Fibroblast of skin of abdomen (primary cell): Measurements from ENCODE around the gene HSP90AB1.

Source experiments
- DNase-seq: peaks from one replicate; pipeline ENCODE4 v3.0.0-alpha.2; 2013

HSP90AB1 gene

DNA sequence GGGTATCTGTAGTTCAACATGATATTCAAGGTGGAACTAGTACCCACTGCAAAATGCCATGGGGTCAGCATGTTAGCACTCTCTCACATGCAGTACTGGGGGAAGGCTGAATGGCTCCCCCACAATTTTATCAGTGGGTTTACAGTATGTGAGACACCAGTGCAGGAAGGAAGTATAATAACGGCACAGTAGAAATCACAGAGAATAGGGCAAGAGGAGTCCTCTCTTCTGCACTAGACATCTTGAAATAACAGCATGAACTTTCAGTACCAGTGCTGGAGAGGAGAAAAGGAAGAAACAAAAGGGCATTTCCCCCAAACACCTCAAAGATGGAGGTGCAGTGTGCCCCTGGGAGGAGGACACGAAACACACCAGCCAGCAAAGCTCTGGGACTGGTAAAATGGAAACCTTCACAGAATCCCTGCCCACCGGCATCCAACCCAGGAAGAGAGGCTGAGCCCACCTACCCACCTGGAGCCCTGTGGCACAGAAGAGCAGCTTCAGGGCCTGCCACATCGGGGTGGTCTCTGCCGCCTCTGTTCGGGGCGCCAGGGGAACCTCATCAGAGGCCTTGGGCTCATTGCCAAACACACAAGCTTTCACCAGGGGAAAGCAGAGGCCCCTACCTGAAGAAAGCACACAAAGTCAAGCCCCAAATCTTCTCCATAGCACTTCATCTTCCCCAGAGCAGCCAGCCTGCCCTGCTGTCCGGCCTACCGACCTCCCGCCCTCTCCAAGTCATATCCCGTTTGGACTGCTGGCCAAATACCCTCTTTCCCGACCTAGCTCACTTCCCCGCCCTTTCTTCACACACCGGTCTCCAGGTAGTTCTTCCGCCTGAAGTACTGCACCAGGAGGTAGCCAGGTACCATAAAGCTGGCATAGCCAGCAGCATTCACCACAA lies 9.2 kb downstream of the HSP90AB1 start:
- DNase-seq = no peak

DNA sequence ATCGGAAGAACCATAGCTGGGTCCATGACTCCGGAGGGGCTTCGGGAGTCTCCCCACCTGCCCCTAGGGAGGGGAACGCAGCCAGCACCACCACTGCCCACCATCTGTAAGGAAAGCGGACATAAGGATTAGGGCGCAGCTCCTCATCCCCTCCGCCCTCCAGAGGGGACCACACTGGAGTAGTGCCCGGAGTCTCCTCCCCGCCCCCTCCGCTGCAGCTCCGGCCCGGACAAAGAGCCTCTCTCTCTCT lies 9.8 kb downstream of the HSP90AB1 start:
- DNase-seq = no peak

DNA sequence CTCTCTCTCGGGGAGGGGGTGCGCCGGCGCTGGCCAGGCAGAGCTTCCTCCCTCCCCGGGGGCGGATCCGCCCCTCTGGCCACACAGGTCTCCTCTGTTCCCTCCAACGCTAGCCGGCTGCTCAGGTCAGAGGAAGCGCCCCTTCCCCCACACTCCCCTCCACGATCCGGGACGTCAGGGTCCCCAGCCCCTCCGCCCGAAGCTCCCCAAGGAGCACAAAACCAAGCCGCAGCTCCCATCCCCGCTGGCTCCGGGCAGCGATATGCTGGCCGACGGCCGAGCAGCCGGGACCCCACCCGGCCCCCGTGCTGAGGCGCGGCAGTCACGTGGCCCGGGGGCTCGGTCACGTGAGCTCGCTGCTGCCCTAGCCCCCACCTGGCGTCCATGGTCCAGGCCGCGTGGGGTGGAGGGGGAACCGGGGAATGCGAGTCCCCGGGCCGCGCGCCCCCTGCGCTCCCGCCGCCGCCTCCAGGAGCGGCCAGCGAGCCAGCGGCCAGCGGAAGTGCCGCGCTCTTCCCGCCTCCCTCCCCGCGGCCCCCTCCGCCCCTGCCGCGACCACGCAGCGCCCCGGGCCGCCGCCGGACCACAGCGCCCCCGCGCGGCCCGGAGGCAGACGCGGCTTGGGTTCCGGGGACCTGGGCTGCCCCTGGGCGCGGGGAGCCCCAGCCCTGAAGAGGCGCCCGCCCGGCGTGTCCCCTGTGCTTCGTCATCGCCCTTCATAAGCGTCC lies 10.3 kb downstream of the HSP90AB1 start, which contains the start of gene SLC35B2:
TSS of gene SLC35B2 (minus strand) at position 504 of the 728 bp plus-strand sequence. CDS start at position 386, 118 bp downstream.
- DNase-seq = peak; percentile 69

DNA sequence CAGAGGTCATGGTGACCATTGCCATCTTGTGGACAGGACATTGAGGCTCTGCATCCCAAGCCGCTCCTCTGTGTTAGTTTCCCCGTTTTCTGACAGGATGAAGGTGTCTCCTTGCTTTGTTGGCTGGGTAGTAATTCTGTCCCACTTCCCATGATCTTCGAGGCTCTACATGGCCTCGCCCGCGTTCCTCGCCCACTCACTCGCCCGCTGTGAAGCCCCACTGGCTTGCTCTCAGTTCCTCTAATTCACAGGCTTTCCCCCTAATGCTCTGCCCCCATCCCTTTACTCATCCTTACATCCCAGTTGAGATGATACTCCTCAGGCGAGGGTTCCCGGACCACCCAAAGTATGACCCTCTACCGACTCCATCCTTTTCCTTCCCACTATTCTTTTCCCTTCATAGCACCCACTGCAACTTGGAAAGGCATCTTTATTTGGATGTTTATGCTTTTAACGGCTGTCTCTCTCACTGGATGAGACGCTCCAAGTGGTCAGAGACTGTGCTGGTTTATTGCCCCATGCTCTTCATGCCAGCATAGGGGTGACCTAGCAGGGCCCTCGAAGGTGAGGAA lies 10.9 kb downstream of the HSP90AB1 start:
- no peak for DNase-seq

DNA sequence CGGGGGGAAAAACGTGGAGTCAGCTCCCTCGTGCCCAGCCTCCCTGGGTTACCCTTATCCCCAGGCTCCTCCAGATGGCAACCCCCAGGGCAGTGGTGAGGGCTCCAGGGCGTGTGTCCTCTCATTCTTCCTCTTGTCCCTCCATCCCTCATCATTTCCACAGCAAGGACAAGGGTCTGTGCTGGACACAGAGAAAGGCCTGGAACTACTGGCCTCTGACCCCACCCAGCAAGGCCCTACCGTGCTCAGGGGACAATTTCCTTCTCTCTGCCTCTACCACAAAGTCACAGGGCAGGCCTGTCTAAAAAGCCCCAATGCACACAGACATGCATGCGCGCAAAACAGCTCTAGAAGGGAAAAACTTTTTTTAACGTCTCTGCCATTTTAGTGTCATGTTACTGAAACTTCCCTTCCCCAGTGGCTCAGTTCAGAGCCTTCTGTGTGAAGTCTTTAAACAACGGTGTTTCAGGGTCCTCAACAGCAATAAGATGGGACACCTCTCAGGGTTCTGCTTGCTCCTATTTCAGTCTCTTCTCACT lies 11.5 kb downstream of the HSP90AB1 start:
- no peak for DNase-seq

DNA sequence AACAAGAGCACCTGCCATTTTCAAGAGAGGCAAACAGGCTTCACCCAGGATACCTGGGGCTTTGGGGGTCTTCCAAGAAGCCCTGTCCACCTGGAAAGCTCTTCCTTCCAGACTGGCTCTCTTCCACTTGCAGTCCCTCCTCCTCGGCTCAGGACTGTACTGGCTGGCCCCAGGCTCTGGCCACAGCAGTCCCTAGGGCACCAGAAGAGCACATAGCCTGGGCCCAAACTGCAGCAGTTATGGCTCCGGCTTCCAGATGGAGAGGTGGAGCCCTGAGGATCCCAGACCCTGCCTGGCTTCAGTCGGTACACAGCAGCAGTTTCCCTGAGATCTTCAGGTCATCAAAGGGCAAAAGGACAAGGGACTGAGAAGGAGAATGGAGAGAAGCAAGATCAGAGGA lies 12.0 kb downstream of the HSP90AB1 start:
- no peak for DNase-seq

DNA sequence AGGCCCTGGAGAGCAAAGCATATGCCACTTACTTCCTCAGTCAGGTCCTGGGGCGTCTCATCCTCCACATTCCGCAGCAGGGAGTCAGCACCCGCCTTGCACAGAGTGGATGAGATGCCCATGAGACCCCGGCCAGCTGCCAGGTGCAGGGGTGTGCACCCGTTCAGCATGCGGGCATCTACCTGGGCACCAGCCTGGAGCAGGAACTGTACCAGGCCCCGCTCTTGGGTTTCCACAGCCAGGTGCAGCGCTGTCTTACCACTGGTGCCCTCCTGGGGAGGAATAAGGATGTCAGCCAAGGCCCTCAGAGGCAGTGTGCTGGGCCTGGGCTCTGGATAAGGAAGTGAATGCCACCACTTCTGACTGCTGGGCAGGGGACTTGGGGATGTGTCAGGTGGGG lies 13.1 kb downstream of the HSP90AB1 start:
- no peak for DNase-seq

DNA sequence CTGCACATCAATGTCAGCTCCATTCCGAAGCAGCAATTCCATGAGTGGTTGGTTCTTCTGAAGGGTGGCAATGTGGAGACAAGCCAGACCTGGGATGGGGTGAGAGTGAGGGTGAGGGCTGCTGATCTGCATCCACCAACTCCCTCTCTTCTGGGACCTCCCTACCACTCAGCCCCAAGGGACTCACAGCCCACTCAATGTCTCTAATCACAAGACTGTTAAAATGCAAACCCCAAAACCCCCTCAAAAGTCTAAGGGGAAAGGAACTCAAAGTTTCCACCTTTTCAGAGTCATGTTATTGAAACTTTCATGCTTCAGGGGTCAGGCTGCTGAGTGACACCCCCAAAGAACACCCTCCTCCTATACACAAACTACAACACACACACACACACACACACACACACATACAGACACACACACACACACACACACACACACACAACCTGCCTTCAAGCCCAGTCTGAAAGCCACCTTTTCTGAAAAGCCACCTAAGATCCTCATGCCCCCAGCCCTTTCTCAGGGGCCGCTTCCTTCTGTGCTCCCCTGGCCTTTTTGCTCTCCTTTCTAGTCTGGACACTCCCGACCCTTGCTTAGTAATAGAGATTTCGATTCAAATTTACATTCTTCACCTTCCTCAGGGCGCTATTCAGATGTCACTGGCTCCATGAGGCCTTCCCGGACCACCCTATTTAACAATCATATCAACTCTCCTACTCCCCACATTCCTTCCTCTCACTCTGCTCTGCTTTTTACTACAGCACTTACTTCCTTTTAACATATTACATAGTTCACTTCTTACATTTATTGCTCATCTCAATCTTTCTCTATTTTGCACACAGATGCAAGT lies 13.8 kb downstream of the HSP90AB1 start:
- DNase-seq = no peak

DNA sequence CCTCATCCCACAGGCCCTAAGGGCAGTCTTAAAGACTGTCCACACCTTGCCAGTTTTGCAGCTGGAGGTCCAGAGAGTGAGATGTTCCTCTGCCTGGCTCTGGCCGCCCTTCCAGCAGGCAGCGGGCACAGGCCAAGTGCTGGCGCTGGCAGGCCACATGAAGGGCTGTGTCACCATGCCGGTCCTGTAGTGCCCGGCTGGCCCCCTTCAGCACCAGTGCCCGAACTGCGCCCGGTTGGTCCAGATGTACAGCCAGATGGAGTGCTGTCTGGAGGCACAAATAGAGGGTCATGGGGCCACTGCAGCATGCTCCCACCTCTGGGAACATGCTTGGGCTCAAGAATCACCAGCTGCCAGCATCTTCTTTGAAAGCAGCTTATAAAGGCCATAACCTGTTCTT lies 14.7 kb downstream of the HSP90AB1 start:
- DNase-seq = no peak

DNA sequence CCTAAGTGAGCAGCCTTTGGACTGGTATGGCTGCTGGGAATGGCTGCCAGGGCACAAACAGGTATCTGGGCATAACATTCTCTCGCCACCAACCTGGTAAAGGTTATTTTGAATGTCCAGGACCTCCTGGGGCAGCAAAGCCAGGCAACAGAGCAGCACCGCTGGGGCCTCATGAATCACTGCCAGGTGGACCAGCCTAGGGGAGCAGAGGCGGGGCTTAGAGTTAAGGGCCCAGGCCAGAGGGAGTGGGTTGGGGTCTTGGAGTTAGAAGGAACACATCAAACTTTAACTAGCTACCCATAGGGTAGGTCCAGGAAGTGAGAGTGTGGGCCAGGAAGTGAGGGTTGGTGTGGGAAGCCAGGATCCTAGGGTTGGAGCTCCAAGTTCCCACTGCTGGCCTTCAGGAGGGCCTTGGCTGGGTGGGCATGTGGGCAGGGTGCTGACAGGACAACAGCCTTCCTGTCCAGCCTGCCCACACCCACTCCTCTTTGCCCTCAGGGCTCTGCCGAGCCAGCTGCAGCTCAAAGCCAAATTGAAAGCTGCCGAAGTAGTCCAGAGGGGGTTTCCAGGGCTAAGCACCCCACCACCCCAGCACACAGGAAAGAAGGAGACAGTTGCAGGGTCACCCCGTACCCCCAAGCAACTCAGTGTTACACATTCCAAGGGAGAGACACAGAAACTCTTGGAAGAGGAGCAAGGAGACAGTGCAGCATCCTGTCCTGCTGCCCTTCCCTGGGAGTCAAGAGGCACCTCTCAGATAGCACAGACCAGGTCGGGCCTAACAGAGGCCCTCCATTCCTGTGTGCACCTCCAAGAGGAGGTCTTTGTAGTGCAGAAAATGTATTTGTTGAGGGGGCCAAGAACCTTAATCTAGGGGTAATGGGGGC lies 15.8 kb downstream of the HSP90AB1 start:
- DNase-seq = no peak

DNA sequence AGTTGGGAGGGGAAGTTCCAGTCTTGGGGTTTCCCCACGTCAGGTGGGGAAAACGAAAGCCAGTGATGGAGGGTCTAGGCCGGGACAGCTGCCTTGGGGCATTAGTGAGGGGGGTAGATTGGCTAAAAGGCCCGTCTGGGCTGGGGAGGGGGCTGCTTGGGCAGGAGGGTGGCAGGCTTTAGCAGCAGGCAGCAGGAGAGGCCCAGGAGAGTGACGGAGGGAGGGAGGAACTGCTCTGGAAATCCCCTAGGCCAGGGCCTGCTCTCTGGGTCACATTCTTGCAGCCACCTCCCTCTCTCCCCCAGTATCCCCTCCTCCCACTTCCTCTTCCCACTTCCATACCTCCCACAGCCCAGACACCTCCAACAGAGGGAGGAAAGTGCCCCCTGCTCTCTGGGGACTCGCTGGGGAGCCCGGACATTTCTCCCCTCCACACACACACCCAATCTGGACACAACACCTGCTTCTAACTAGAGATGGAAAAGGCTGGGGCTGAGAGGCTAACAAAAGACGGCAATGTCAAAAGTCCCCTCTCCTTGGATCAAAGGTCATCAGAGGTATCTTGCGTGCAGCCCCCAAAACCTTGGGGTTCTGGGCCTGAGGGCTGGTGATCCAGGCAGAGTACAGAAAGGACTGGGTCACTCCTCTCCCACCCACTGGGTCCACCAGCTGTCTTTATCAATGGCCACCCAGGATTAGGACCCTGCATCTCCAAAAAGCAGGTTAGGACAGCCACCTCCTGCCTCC lies 16.6 kb downstream of the HSP90AB1 start:
- no peak for DNase-seq

DNA sequence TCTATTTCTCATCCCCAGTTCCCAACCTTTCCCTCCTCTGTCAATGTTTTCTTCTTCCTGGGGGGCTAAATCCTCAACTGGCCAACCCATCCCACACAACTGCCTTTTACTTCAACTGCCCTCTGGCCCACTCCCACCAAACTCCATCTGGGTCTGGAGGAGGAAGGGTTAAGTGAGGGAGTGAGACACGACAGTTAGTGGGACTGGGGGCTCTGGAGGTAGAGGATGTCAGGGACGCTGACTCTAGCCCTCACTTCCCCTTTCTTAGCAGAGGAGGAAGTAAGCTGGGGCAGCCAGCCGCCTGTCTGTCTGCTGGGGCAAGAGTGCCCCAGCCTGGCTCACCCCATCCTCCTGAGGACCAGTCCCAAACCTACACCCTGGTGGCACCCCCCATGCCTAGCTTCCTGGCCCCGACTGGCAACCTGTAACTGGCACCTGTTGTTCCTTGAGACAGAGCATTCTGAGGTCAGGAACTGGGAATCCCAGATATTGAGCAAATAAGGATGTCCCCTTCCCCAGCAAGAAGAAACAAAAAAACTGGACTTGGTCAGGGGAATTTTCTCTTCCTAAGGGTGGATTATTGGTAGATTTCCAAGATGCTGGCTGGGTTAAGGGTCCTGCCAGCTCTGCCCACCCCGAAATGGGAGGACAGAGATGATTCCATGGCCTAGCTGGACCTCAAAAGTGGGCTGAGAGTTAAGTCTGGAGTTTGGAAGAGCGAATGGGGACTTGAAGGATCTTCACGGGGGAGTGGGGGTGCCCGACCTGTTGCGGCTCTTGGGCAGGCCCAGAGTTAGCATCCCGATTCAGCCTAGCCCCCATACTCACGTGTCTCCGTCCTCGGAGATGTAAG lies 17.5 kb downstream of the HSP90AB1 start:
- peak; percentile 20 for DNase-seq

DNA sequence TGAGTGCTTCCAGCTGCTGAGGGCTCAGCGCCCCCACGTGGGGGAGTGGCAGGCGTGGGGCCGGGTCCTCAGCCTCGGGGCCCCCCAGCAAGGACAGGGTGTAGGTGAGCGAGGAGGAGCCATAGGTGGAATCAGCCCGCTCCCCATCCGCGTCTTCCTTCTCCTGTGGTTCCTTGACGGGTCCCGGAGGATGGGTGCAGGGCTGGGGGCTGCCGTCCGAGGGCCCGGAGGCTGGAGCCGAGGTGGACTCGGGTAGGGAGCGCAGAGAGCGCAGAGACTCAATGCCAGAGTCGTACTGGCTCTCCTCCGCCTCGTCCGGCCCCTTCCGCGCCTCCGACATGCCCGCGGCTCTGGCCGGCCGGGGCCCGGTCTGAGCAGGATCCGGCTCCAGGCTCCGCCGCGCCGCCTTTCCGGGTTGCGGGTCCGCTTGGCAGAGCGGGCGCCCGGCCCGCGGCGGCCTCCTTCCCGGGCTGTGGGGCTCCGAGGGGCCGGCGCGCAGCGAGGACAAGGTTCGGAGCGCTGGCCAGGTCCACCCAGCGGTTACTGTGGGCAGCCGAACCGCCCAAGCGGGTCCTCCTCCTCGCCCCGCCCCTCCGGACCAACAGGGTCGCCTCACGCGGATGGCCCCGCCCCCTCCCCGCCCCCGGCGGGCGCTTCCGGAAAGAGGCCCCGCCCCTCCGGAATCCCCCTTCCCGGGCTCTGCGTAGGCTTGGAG lies 18.3 kb downstream of the HSP90AB1 start, which contains the start of gene NFKBIE:
TSS of gene NFKBIE (minus strand) at position 545 of the 715 bp plus-strand sequence. CDS start at position 340, 205 bp downstream.
- DNase-seq = peak; percentile 87

DNA sequence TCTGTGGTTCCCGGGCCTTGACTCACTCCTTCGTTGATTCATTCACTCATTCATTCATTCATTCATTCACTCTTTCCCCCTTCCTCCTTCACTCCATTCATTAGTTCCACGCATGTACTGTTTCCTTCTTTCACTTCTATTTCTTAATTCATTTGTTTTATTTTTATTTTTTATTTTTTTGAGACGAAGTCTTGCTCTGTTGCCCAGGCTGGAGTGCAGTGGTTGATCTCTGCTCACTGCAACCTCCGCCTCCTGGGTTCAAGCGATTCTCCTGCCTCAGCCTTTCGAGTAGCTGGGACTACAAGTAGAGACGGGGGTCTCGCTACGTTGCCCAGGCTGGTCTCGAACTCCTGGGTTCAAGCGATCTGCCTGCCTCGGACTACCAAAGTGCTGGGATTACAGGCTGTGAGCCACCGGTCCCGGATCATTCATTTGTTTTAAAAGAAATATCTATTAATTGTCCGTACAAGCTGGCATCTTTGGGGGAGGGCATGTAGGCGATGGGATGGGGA lies 18.9 kb downstream of the HSP90AB1 start:
- no peak for DNase-seq

DNA sequence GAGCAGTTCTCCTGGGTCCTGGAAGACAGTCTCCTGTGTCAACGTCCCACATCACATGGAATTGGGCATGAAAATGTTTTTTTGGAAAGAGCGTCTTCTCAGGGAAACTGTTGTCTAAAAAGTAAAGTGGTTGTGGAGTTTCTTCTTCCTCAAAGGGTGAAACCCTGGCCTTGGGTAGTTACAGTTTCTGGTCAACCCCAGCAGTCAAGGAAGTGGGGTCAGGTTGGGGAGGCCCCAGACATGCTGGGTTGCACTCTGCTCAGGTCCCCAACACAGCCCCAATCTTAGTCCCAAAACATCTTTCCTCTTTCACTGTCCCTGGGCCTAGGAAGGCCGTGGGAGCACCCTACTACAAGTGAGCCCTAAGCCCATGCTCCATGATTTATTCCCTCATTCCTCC lies 19.4 kb downstream of the HSP90AB1 start:
- DNase-seq = no peak

DNA sequence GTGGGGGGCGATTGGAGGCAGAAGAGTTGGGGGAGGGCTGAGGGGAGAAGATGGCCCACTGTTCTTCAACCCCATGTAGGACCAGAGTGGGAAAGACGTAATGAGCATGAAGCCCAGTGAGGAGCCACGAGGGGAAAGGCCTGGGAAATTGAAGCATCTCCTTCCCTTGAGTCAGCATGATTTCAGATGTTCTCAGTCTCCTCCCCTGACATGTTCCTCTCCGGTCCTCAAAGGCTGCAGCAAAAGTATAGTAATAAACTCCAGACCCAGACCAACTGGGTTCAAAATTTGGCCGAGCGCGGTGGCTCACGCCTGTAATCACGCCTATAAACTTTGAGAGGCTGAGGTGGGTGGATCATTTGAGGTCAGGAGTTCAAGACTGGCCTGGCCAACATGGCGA lies 20.4 kb downstream of the HSP90AB1 start:
- no peak for DNase-seq

DNA sequence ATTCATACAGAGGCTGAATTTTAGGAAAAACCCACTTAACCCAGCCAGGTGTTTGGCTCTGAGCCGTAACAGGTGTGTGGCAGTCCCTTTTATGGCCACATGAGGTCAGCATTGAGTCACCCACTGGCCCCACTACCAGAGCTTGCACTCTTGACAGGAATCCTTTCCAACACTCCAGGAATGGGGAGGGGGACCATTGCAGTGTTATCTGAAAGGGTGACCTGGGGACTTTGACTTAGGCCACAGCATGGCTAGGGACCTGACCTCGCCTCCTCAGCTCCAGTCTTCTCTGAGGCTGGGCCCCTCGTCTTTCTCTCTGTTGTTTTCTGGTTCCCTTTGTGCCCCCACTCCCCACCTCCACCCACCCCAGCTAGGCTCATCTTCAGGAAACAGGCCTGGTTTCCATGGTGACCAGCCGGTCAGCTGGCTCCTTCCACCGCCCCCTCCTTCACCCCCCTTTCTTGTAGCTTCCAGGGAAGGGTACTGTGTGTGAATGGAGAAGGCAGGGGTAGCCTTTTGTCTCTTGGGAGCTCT lies 21.3 kb downstream of the HSP90AB1 start:
- DNase-seq = peak; percentile 21
